DMS53 (cell line): ENCODE results near the gene LGALS7B.
"Not testable (repeated sequence)": the region's sequence is repeated elsewhere in the genome, so short reads cannot be mapped to it uniquely, and the experiment has no call there.

Experiments
- DNase-seq: peaks from one replicate; lab custom pipeline; 2025; lab: John Stamatoyannopoulos, UW

The LGALS7B gene

DNA sequence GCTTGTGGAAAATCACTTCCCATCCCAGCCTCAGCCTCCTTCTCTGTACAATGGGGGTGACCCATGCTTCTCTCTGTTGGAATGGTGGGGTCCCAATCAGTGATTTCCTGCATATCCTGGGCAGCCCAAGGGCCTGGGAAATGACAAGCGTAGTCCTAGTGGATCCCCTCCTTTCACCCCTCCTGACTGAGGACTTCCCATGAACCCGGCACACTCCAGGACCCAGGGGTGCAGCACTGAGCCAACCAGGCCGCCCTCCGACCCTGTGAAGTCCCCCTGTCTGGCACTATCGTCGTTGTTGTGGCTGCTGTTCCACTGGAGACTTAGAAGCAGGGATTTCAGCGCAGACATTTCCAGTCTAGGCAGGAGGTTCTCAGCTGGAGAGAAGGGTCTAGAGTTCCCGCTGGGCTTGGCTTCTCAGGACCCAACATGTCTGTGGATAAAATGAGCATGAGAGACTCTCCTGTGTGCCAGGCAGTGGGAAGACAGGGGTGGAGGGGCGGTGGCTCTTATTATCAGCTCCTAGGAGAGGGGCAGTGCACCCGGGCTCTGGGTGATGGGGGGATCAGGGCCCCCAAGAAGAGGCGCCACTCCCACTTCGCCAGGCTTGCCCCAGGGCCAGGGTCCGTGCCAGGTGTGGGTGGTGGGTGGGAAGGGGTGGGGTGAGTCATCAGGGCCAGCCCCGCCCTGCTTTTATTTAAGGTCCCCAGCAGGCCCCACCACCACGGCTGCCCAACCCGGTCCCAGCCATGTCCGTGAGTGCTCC, at the start of gene LGALS7B:
TSS of gene LGALS7B (plus strand) at position 723 of the 766 bp plus-strand sequence. CDS start at position 750, 27 bp downstream.
- no peak for DNase-seq

DNA sequence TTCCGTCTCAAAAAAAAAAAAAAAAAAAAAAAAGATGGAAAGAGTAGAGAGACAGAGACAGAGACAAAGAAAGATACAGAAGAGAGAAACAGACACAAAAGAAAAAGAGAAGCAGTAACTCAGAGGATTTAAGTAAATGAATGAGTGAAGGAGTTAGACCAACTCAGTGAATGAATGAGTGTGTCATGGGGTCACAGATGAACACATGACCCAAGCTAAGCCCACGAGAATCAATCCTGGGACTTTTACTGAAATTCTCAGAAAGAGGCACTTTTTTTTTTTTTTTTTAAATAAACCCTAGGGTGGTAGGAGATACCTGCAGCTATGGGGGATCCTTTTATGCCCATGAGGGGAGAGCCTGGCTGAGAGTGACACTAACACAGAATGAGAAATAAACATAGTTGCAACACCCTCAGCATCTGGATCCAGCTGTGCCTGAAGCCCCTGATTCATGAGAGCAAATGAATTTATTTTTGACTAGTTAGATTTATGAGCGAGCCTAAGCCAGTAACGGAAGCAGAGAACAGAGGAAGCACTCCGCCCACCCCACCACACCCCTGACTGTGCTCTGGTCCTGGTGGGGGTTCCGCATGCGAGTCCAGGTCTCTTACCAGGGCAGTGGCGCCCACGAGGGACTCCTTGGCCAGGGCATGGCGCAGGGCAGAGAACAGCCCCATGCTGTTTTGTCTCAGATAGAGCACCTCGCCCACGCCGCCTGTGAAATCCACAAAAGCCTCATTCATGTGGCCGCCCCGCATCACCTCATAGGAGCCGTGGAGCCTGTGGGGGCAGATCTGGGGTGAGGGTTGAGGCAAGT, 49.4 kb upstream of the LGALS7B start:
- DNase-seq, result no peak

DNA sequence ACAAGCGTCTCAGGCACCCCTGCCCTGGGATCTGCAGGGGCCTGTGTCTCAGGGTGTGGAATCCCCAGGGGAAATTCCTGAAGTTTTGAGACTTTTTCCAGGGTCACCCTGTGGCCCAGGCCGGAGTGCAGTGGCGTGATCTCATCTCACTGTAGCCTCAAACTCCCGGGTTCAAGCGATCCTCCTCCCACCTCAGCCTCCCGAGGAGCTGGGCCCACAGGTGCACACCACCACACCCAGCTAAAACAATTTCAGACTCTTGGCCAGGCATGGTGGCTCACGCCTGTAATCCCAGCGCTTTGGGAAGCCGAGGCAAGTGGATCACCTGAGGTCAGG, 48.8 kb upstream of the LGALS7B start:
- no peak for DNase-seq

DNA sequence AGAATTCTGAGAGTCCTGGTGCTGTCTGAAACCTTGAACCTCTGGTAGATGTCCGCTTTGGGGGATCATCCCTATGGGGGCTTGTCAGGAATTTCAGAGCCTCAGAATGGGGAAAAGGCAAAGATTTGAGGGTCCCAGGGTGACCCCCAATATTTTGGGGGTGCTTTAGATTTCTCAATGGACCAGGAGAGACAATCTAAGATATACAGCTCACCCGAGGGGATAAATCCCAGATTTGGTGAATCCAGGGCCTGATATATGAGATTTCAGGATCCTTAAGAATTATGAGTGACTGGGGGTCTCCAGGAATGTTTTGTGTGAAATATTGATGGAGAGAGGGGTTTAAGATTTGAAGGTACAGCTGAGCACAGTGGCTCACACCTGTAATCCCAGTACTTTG, 48.1 kb upstream of the LGALS7B start:
- DNase-seq, result no peak

DNA sequence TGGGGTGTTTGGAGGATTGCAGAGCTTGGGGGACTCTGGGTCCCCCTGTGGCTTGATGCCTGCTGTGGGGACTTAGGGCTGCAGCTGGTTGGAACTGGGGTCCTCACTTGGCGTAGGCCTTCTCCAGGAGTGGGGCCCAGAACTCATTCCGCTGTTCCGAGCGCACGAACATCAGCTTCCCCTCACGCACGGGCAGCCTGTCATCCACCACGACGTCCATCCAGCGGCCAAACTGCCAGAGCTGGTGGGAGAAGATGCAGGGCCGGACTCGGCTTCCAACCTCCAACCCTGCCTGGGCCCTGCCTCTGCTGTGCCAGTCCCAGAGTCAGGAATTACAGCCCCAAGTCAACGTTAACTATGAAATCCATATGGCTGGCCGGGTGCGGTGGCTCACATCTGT, 47.3 kb upstream of the LGALS7B start:
- no peak for DNase-seq

DNA sequence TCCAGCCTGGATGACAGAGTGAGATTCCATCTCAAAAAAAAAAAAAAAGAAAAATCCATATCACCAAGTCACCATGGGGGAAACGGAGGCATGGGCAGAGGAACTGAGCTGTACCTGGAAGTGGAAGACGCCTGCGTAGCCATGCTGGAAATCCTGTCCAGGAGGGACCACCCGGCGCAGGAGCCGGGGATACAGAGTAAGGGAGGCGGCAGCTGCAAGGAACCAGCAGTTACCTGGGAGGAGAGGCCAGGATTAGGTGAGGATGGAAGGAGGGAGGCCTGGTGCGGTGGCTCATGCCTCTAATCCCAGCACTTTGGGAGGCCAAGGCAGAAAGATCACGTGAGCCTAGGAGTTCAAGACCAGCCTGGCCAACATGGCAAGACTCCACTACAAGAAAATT, 46.7 kb upstream of the LGALS7B start:
- DNase-seq, result no peak

DNA sequence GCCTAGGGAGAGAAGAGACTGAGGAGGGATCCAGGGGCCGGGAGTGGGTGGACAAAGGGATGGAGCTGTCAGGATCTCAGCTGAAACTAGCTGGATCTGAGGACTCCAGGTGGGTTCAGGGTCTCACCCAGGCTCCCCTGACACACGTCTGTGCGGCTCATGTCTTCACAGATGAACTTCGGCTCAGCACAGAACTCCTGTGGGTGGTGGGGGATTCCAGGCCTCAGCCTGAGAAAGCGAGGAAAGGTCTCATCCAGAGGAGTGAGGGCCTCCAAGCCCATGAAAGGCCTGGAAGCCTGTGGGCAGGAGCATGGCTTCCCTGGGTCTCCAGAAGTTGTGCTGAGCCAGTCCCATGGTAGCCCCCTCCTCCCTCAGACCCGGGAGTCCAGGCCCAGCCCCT, 46.1 kb upstream of the LGALS7B start:
- DNase-seq, result no peak

DNA sequence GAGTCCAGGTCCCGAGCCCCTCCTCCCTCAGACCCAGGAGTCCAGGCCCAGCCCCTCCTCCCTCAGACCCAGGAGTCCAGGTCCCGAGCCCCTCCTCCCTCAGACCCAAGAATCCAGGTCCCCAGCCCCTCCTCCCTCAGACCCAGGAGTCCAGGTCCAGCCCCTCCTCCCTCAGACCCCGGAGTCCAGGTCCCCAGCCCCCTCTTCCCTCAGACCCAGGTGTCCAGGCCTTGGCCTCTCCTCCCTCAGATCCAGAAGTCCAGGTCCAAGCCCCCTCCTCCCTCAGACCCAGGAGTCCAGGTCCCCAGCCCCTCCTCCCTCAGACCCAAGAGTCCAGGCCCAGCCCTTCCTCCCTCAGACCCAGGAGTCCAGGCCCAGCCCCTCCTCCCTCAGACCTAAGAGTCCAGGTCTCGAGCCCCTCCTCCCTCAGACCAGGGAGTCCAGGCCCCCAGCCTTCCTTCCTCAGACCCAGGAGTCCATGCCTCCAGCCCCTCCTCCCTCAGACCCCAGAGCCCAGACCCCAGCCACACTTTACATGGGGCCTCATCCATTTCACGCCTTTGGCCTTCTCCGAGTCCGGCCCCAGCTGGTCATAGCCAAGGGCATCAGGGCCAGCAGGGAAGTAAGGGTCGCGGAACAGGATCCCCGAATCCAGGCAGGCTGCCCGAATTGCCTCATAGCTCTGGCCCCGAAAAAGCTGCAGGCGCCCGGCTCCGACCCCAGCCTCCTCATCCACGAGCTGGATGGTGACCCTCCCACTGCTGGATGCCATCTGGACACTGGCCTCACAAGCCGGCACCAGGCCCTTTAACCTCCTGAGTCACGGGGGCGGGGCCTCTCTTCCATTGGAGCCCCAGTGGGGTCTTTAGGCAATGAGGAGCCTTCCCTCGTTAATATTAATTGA, 45.4 kb upstream of the LGALS7B start:
- DNase-seq, result no peak

DNA sequence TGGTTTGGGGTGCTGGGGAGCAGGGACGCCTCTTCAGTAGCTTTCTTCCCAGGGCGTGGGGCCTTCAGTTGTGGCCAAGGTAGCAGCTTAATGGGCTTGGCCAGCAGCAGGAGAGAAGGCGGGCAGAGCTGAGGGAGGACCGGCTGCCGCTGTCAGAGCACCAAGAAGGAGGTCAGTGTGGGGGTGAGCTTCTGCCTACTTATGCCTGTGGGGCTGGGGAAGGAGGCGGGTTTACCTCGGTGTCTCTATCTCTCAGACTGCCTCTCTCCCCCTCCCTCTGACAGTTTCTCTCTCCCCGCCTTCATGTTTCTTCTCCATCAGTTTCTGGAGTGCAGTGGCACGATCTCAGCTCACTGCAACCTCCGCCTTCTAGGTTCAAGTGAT, 44.7 kb upstream of the LGALS7B start, which contains the start of gene CAPN12:
TSS of gene CAPN12 (minus strand) at position 177 of the 384 bp plus-strand sequence. CDS start 309 bp downstream, outside the sequence.
- no peak for DNase-seq

DNA sequence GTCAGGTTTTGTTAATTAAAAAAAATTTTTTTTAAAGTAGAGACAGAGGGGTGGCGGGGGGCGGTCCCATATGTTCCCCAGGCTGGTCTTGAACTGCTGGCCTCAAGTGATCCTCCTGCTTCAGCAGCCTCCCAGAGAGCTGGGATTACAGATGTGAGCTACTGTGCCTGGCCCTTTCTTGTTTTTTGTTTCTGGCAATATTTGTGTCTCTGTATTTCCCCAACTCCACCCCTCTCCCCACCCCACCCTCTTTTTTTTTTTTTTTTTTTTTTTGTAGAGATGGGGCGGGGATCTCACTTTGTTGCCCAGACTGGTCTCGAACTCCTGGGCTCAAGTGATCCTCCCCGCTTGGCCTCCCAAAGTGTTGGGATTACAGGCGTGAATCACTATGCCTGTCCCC, 44.1 kb upstream of the LGALS7B start:
- DNase-seq, result no peak

DNA sequence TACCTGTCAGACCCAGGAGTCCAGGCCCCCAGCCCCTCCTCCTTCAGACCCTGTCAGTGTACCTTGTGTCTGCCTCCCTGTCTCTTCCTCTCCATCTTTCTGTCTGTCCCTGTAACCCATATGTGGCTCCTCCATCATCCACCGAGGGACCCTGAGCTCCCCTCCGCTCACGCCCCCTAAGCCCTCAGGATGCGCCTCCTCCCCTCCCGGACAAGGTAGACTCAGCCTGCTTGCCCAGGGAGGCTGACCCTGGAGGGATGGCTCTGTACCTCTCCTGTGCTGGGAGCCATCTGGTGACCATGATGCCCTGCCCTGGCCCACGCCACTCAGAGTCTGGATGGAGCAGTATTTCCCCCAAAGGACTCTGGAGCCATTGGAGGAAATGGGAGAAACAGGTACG, 43.7 kb upstream of the LGALS7B start:
- no peak for DNase-seq

DNA sequence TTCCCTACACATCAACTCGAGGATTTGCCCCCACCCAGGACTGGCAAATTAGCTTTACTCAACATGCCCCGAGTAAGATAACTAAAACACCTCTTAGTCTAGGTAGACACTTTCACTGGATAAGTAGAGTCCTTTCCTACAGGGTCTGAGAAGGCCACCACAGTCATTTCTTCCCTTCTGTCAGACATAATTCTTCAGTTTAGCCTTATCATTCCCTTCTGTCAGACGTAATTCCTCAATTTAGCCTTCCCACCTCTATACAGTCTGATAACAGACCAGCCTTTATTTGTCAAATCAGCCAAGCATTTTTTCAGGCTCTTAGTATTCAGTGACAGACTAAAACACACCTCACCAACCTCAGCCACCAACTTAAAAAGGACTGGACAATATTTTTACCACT, 35.2 kb upstream of the LGALS7B start:
- not testable (repeated sequence) for DNase-seq

DNA sequence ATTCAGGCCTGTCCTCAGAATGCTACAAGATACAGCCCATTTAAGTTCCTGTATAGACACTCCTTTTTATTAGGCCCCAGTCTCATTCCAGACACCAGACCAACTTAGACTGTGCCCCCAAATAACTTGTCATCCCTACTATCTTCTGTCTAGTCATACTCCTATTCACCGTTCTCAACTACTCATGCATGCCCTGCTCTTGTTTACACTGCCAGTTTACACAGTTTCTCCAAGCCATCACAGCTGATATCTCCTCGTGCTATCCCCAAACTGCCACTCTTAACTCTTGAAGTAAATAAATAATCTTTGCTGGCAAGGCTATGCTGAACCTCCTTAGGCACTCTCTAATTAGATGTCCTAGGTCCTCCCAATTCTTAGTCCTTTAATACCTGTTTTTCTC, 34.8 kb upstream of the LGALS7B start:
- not testable (repeated sequence) for DNase-seq

DNA sequence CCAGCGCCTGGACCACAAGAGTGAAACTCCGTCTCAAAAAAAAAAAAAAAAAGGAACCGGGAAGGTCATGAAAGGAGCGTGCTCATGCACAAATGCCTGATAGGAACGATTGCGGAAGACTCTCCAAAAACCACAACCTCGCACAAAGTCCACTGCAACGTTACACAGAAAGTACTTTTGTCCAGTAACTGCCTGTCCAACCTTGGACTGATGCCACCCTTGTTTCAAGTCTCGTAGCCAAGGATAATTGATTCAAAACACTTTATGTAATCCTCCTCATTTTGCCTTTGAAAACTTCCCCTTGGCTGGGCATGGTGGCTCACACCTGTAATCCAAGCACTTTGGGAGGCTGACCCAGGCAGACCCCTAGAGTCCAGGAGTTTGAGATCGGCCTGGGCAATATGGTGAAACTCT, 29.4 kb upstream of the LGALS7B start:
- no peak for DNase-seq

DNA sequence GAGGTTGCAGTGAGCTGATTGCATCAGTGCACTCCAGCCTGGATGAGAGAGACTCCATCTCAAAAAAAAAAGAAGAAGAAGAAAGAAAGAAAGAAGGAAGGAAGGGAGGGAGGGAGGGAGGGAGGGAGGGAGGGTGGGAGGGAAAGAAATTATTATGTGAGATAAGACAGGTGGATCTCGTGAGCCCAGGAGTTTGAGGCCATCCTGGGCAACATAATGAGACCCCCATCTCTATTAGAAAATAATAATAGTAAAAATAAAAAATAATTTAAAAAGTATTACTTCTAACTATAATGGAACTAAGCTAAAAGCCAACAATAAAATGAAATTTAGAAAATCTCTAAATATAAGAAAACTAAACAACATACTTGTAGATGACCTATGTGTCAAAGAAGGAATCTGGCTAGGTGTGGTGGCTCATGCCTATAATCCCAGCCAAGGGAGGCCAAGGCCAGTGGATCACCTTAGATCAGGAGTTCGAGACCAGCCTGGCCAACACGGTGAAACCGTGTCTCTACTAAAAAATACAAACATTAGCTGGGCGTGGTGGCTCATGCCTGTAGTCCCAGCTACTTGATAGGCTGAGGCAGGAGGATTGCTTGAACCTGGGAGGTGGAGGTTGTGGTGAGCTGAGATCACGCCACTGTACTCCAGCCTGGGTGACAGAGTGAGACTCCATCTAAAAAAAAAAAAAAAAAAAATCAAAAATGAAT, 28.0 kb upstream of the LGALS7B start:
- not testable (repeated sequence) for DNase-seq

DNA sequence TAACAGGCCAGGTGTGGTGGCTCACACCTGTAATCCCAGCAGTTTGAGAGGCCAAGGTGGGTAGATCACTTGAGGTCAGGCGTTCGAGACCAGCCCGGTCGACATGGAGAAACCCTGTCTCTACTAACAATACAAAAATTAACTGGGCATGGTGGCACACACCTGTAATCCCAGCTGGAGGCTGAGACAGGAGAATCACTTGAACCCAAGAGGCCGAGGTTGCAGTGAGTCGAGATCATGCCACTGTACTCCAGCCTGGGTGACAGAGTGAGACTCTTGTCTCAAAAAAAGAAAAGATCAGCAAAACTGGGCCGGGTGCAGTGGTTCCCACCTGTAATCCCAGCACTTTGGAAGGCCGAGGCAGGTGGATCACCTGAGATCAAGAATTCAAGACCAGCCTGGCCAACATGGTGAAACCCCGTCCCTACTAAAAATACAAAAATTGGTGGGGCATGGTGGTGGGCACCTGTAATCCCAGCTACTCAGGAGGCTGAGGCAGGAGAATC, 27.1 kb upstream of the LGALS7B start:
- not testable (repeated sequence) for DNase-seq

DNA sequence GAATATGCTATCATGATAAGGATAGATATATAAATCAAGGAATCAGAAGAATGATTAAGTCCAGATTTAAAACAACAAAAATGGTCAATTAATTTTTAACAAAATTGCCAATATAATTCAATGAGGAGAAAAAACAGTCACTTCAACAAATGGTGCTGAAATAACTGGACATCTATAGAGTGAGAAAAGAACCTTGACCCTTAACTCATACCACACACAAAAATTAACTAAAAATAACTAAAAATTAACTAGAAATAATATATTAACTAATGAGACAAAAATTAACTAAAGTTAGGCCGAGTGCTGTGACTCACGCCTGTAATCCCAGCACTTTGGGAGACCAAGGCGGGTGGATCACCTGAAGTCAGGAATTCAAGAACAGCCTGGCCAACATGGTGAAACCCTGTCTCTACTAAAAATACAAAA, 25.2 kb upstream of the LGALS7B start:
- DNase-seq, result no peak

DNA sequence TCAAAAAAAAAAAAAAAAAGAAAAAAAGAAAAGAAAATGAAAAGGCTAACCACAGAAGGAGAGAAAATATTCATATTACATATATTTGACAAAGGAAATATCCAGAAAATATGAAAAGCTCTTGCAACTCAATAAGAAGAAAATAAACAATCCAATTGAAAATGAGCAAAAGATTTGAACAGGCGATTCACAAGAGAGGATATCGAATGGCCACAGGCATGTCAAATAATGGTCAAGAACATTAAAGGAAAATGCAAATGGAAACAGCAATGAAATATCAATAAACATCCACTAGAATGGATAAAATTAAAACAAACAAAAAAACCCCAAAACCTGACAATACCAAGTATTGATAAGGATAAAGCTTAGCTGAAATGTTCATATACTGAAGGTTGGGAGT, 23.8 kb upstream of the LGALS7B start:
- DNase-seq, result no peak

DNA sequence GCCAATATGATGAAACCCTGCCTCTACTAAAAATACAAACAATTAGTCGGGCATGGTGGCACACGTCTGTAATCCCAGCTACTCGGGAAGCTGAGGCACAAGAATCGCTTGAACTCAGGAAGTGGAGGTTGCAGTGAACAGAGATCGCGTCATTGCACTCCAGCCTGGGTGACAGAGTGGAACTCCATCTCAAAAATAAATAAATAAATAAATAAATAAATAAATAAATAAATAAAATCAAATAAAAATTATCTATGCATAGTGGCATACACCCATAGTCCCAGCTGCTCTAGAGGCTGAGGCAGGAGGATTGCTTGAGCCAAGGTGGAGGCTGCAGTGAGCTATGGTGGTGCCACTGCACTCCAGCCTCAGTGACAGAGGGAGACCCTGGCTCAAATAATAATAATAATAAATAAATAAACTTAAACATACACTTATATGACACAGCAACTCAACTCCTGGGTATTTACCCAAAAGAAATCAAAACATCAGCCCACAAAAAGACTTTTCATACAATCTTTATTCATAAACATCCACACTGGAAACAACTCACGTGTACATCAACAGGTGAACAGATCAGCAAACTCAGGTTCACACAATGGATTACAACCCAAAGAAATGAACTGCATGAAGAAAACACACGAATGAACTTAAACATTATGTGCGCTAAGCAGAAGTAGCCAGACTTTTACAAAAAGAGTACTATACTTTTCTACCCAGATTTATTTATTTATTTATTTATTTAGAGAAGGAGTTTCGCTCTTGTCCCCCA, 22.5 kb upstream of the LGALS7B start:
- DNase-seq, result no peak

DNA sequence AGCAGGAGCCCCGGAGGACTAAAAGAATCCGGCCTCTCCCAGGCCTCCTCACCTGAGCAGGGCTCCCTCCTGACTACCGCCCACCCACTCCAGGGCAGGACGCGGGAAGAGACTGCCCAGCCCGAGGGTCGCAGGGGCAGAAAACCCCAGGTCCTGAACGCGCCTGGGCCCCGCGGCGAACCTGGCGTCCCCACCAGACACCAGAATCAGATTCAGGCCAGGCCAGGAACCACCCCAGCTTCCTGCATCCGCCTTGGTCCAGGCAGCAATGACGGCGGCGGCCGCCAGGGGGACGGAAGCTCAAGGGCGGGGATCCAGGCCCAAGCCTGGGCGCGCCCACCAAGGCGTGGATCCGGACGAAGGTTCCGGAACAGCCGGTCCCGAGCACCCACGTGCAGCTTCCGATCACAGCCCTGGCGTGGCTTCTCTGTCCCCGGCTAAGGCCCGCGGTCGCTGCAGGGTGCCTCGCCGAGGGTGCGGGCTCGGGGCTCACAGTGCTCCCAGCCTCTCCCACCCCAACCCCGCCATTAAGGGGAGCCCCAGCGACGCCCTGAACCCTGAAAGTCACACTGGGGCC, 19.3 kb upstream of the LGALS7B start:
- peak; percentile 91 for DNase-seq
